GM21360 (cell line): ENCODE data around the gene POLR2I.

Experiments
- ATAC-seq: cut with Tn5 transposase; IDR thresholded peaks from one replicate; pipeline ENCODE4 v1.9.1; 2021; ENCODE audit warnings: mild to moderate bottlenecking, moderate library complexity; ENCODE audit not compliant: unreplicated experiment

POLR2I gene

DNA sequence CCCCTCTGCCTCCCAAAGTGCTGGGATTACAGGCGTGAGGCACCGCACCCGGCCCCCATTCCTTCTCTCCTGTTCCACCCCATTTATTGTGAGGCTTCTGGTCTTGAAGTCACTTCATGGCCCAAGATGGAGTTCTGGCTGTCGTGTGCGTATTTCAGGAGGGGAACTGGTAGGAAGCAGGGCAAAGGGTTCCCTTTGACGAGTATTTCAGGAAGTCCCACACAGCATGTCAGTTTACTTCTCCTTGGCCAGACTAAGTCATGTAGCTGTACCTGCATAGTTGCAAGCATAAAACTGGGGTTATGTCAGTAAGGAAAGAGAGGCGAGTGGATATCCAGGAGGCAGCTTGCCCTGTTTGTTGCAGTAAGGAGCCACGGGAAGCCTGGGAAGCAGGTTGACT lies 49.8 kb downstream of the POLR2I start:
- no peak for ATAC-seq
